IMR-90 (cell line): ENCODE data around the gene NFIA. TPM values are rescaled to one million over a fixed set of nuclear protein-coding genes. Genes with fewer than 3 reads are reported as not detected.

Experiments
- ATAC-seq: fragments of 200-7000 bp; cut with Tn5 transposase; 2 replicates; pipeline ENCODE4 v1.9.1; 2020; ENCODE audit warnings: low read depth, mild to moderate bottlenecking, moderate library complexity
- BruUV-seq: library from RNA; stranded (reverse); fragments of 400-500 nt; replicated peaks from 2 replicates; lab custom pipeline; 2021; lab: Mats Ljungman, UMichigan
- CTCF ChIA-PET: fragments of 300-600 bp; formaldehyde crosslinking; extraction: SDS; loops from one replicate; lab custom pipeline; 2021; ENCODE audit warnings: antibody characterized with exemption; lab: Yijun Ruan, JAX
- POLR2A ChIA-PET: fragments of 300-600 bp; sonication (Branson Sonifier 250); formaldehyde crosslinking; loops from one replicate; lab custom pipeline; 2022; ENCODE audit warnings: antibody characterized with exemption; ENCODE audit not compliant: unreplicated experiment; lab: Charles Lee
- DNase-seq: peaks from one replicate; pipeline ENCODE4 v3.0.0; 2013
- H2AFZ ChIP-seq: replicated peaks from 2 replicates; pipeline ENCODE3; 2013; ENCODE audit warnings: low read length, mild to moderate bottlenecking; ENCODE audit not compliant: poor library complexity
- H2AK5ac ChIP-seq: 2 replicates; pipeline ENCODE4 v1.6.1; 2013; ENCODE audit warnings: low read depth, low read length, inconsistent platforms
- H2AK9ac ChIP-seq: replicated peaks from 2 replicates; pipeline ENCODE3; 2013; ENCODE audit warnings: mild to moderate bottlenecking, low read depth, low read length, moderate library complexity; ENCODE audit not compliant: poor library complexity
- H2BK120ac ChIP-seq: 2 replicates; pipeline ENCODE4 v1.6.1; 2013; ENCODE audit warnings: low read depth, low read length, inconsistent platforms
- H2BK15ac ChIP-seq: 3 replicates; pipeline ENCODE4 v1.6.1; 2013; ENCODE audit warnings: low read depth, low read length, inconsistent platforms
- H2BK20ac ChIP-seq: 2 replicates; pipeline ENCODE4 v1.6.1; 2013; ENCODE audit warnings: low read depth, mild to moderate bottlenecking, inconsistent platforms, low read length, moderate library complexity
- H2BK5ac ChIP-seq: 2 replicates; pipeline ENCODE4 v1.6.1; 2013; ENCODE audit warnings: mild to moderate bottlenecking, low read depth, low read length, inconsistent platforms; ENCODE audit not compliant: poor library complexity, severe bottlenecking
- H3K14ac ChIP-seq: replicated peaks from 2 replicates; pipeline ENCODE4 v1.6.1; 2013; ENCODE audit warnings: low read depth, low read length, inconsistent platforms
- H3K18ac ChIP-seq: 2 replicates; pipeline ENCODE4 v1.6.1; 2013; ENCODE audit warnings: low read depth, low read length, control low read depth
- H3K23ac ChIP-seq: 2 replicates; pipeline ENCODE4 v1.6.1; 2013; ENCODE audit warnings: low read depth, low read length, inconsistent platforms
- H3K27ac ChIP-seq: 2 replicates; pipeline ENCODE4 v1.5.1; 2013; ENCODE audit warnings: mild to moderate bottlenecking, control low read depth, low read length; ENCODE audit not compliant: insufficient read depth
- H3K27me3 ChIP-seq: 2 replicates; pipeline ENCODE4 v1.6.1; 2013; ENCODE audit warnings: low read length; ENCODE audit not compliant: control insufficient read depth, insufficient read depth
- H3K36me3 ChIP-seq: 2 replicates; pipeline ENCODE4 v1.6.1; 2013; ENCODE audit warnings: low read length, mixed read lengths; ENCODE audit not compliant: control insufficient read depth, insufficient read depth
- H3K4ac ChIP-seq: 2 replicates; pipeline ENCODE4 v1.6.1; 2013; ENCODE audit warnings: low read depth, low read length, inconsistent platforms
- H3K4me1 ChIP-seq: 2 replicates; pipeline ENCODE4 v1.6.1; 2013; ENCODE audit warnings: low read length, mixed read lengths; ENCODE audit not compliant: control insufficient read depth, insufficient read depth
- H3K4me2 ChIP-seq: 2 replicates; pipeline ENCODE4 v1.6.1; 2013; ENCODE audit warnings: low read depth, mild to moderate bottlenecking, control low read depth, low read length, moderate library complexity
- H3K4me3 ChIP-seq: 2 replicates; pipeline ENCODE4 v1.5.1; 2013; ENCODE audit warnings: low read depth, mild to moderate bottlenecking, control low read depth, low read length, moderate library complexity; ENCODE audit not compliant: insufficient read depth
- H3K56ac ChIP-seq: 2 replicates; pipeline ENCODE4 v1.6.1; 2013; ENCODE audit warnings: low read length, inconsistent platforms; ENCODE audit not compliant: insufficient read depth; ENCODE audit errors: extremely low read depth
- H3K79me1 ChIP-seq, 2 experiments: 2 replicates each; pipeline ENCODE4 v1.6.1; 2013; ENCODE audit warnings: low read length in 2 of 2, inconsistent platforms in 1 of 2, low read depth in 1 of 2
- H3K9ac ChIP-seq: 2 replicates; pipeline ENCODE4 v1.6.1; 2013; ENCODE audit warnings: low read depth, low read length, control low read depth
- H3K9me1 ChIP-seq: 2 replicates; pipeline ENCODE4 v1.6.1; 2013; ENCODE audit warnings: low read length, inconsistent platforms; ENCODE audit not compliant: insufficient read depth
- H3K9me3 ChIP-seq: 2 replicates; pipeline ENCODE4 v1.6.1; 2013; ENCODE audit warnings: low read length; ENCODE audit not compliant: control insufficient read depth, insufficient read depth
- H4K20me1 ChIP-seq: 2 replicates; pipeline ENCODE4 v1.6.1; 2013; ENCODE audit warnings: low read length, inconsistent platforms; ENCODE audit not compliant: insufficient read depth
- H4K5ac ChIP-seq: 2 replicates; pipeline ENCODE4 v1.6.1; 2013; ENCODE audit warnings: mild to moderate bottlenecking, low read depth, low read length, control low read depth
- H4K8ac ChIP-seq, 2 experiments: 2 replicates each; pipeline ENCODE4 v1.6.1; 2013; ENCODE audit warnings: low read depth in 2 of 2, low read length in 2 of 2, control low read depth in 1 of 2, inconsistent platforms in 1 of 2
- H4K91ac ChIP-seq: 2 replicates; pipeline ENCODE4 v1.6.1; 2013; ENCODE audit warnings: low read depth, low read length, inconsistent platforms; ENCODE audit not compliant: insufficient read depth
- BHLHE40 ChIP-seq: fragments of 150-350 bp; IDR thresholded peaks from 2 replicates; pipeline ENCODE4 v1.6.1; 2016; ENCODE audit warnings: mild to moderate bottlenecking, low read depth, low read length
- CEBPB ChIP-seq: IDR thresholded peaks from 2 replicates; pipeline ENCODE4 v1.6.1; 2012; ENCODE audit warnings: low read depth, low read length, improper control_type of control experiment
- FOS ChIP-seq: fragments of 150-350 bp; IDR thresholded peaks from 2 replicates; pipeline ENCODE4 v1.6.1; 2016; ENCODE audit warnings: low read depth, low read length
- MAFK ChIP-seq: IDR thresholded peaks from 2 replicates; pipeline ENCODE4 v1.6.1; 2012; ENCODE audit warnings: low read depth, low read length, improper control_type of control experiment
- MAZ ChIP-seq: IDR thresholded peaks from 2 replicates; pipeline ENCODE4 v1.6.1; 2012; ENCODE audit warnings: low read depth, mild to moderate bottlenecking, low read length, improper control_type of control experiment, moderate library complexity, borderline replicate concordance
- MXI1 ChIP-seq: IDR thresholded peaks from 2 replicates; pipeline ENCODE4 v1.6.1; 2012; ENCODE audit warnings: low read depth, mild to moderate bottlenecking, low read length, moderate library complexity, borderline replicate concordance
- POLR2A ChIP-seq: IDR thresholded peaks from 2 replicates; pipeline ENCODE4 v1.6.1; 2012; ENCODE audit warnings: mild to moderate bottlenecking, low read depth, low read length
- RAD21 ChIP-seq: IDR thresholded peaks from 2 replicates; pipeline ENCODE4 v1.6.1; 2012; ENCODE audit warnings: low read length, improper control_type of control experiment
- RFX5 ChIP-seq: IDR thresholded peaks from 2 replicates; pipeline ENCODE4 v1.8.0; 2012; ENCODE audit warnings: low read depth, mild to moderate bottlenecking, low read length, moderate library complexity
- SMC3 ChIP-seq: fragments of 150-350 bp; IDR thresholded peaks from 2 replicates; pipeline ENCODE4 v1.6.1; 2016; ENCODE audit warnings: low read depth, mild to moderate bottlenecking, antibody characterized with exemption, low read length, moderate library complexity
- WGBS, 2 experiments: methylation state at CpG; one replicate each; pipeline versions ENCODE4 v1.1.5 to v1.1.7; 2013; ENCODE audit warnings: missing lambda C conversion rate in 2 of 2; ENCODE audit not compliant: insufficient read length in 1 of 2; ENCODE audit errors: extremely low coverage in 2 of 2; 5-methylcytosine and 5-hydroxymethylcytosine counted together
- dilution Hi-C: fragments of 300-500 bp; cut with HindIII; formaldehyde crosslinking; loops from one replicate; pipeline ENCODE4 v1.14.3; 2018; ENCODE audit warnings: low sequenced_read_pairs; ENCODE audit not compliant: unreplicated experiment
- in situ Hi-C: fragments of 300-500 bp; cut with MboI; formaldehyde crosslinking; loops from 3 replicates; pipeline ENCODE4 v1.14.3; 2019; ENCODE audit warnings: low sequenced_read_pairs, inconsistent platforms, mixed read lengths
- intact Hi-C: fragments of 100-400 bp; cut with micrococcal nuclease; formaldehyde crosslinking; loops from 2 replicates; pipeline ENCODE4 v1.10.0; 2022
- polyA plus RNA-seq, 3 experiments: library from polyadenylated mRNA; depleted of rRNA; stranded (reverse); fragments of >200 nt; gene quantifications; 2 replicates each; pipeline ENCODE4 v1.2.3, GENCODE V29; 2012; ENCODE audit warnings: low replicate concordance in 1 of 3
- total RNA-seq: library from RNA; depleted of rRNA; stranded (reverse); fragments of >200 nt; gene quantifications from 2 replicates; pipeline ENCODE4 v1.2.3, GENCODE V29; 2012
- TF ChIP-seq, protein P1 (sequence below): conservative IDR thresholded peaks from 2 replicates; pipeline ENCODE4 v1.5.1; 2012; ENCODE audit warnings: mild to moderate bottlenecking, low read depth, low read length, improper control_type of control experiment
- TF ChIP-seq, protein P2 (sequence below): fragments of 150-350 bp; IDR thresholded peaks from 2 replicates; pipeline ENCODE4 v1.6.1; 2017; ENCODE audit warnings: mild to moderate bottlenecking, antibody characterized with exemption, low read length, low read depth
- TF ChIP-seq, protein P3 (sequence below): fragments of 150-350 bp; IDR thresholded peaks from 2 replicates; pipeline ENCODE4 v1.6.1; 2016; ENCODE audit warnings: low read depth, mild to moderate bottlenecking, low read length, moderate library complexity, borderline replicate concordance

NFIA gene
- total and polyA plus RNA-seq, 2 of the 4 experiments (the other 2 are of a cell fraction): 1.6 to 2.2 TPM

DNA sequence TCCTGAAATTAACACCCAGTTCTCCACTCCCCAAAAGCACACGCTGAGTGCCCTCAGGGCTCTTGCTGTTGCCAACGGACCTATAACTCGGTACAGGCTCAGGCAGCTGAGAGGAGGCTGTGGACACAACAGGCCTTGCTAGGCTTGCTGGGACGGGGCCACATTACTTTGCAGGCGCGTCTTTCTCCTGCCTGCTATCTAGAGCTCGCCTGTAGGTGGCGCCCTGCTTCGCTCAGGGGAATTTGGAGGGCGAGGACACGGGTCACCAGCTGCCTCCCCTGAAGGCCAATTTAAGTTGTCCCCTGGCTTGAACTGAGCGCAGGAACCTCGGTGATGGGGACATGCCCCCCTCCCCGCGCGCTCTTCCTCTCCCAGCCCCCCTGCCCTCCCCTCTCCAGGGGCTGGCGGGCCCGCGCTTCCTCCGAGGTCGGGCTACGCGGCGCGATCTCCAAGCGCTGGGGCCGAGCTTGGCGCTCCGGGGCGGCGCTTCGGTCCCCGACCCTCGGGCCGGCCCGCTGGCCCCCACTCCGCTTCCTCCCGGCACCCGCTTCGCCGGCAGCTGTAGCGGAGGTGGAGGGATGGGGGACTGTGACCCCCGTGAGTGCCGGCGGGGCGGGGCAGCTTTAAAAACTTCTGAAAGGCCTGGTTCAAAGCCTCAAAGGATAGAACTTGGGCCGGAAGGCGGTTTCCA, 32.4 kb upstream of the NFIA start:
- H3K4me1 ChIP-seq: no peaks in the 10 kb centered on the region
- peak overlapping the region; percentile 62 for H3K4me2 ChIP-seq
- peak; percentile 81 for TF ChIP-seq RAD21
- peak; percentile 71 for TF ChIP-seq SMC3
- TF ChIP-seq POLR2A: no peak
- peak; percentile 58 for TF ChIP-seq MAZ
- TF ChIP-seq, protein P1, sequence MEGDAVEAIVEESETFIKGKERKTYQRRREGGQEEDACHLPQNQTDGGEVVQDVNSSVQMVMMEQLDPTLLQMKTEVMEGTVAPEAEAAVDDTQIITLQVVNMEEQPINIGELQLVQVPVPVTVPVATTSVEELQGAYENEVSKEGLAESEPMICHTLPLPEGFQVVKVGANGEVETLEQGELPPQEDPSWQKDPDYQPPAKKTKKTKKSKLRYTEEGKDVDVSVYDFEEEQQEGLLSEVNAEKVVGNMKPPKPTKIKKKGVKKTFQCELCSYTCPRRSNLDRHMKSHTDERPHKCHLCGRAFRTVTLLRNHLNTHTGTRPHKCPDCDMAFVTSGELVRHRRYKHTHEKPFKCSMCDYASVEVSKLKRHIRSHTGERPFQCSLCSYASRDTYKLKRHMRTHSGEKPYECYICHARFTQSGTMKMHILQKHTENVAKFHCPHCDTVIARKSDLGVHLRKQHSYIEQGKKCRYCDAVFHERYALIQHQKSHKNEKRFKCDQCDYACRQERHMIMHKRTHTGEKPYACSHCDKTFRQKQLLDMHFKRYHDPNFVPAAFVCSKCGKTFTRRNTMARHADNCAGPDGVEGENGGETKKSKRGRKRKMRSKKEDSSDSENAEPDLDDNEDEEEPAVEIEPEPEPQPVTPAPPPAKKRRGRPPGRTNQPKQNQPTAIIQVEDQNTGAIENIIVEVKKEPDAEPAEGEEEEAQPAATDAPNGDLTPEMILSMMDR: peak; percentile 92
- TF ChIP-seq MXI1: no peak
- TF ChIP-seq RFX5: no peak
- TF ChIP-seq, protein P2, sequence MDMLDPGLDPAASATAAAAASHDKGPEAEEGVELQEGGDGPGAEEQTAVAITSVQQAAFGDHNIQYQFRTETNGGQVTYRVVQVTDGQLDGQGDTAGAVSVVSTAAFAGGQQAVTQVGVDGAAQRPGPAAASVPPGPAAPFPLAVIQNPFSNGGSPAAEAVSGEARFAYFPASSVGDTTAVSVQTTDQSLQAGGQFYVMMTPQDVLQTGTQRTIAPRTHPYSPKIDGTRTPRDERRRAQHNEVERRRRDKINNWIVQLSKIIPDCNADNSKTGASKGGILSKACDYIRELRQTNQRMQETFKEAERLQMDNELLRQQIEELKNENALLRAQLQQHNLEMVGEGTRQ: no peak
- TF ChIP-seq, protein P3, sequence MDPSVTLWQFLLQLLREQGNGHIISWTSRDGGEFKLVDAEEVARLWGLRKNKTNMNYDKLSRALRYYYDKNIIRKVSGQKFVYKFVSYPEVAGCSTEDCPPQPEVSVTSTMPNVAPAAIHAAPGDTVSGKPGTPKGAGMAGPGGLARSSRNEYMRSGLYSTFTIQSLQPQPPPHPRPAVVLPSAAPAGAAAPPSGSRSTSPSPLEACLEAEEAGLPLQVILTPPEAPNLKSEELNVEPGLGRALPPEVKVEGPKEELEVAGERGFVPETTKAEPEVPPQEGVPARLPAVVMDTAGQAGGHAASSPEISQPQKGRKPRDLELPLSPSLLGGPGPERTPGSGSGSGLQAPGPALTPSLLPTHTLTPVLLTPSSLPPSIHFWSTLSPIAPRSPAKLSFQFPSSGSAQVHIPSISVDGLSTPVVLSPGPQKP: no peak
- TF ChIP-seq CEBPB: no peak
- TF ChIP-seq FOS: no peak
- no peak for TF ChIP-seq MAFK
- no peak for TF ChIP-seq BHLHE40
- H2AK5ac ChIP-seq: no peak overlapping the region
- H3K9ac ChIP-seq: no peak overlapping the region; the same call in 1 of the 2 replicates
- no peak overlapping the region for H2BK20ac ChIP-seq
- H3K4me3 ChIP-seq: peak overlapping the region; percentile 61
- H2BK15ac ChIP-seq: no peak overlapping the region
- intact Hi-C loops (loop anchor here (1.0 to 2.0 kb wide), 5 partner anchors 27 to 803 kb away; no protein-coding TSS in a partner anchor), dilution Hi-C loops (no loop called here), in situ Hi-C loops (loop anchor here (10.0 to 25.0 kb wide), 3 partner anchors 285 to 1063 kb away; no protein-coding TSS in a partner anchor)
- peaks cover 42% of the 10 kb centered on the region for H3K27me3 ChIP-seq
- CTCF ChIA-PET: interaction anchor here (0.6 to 1.7 kb wide), 31 partner anchors 10 to 1078 kb away, joined by 3 to 12 read pairs (median 3); no protein-coding TSS in a partner anchor
- no peak overlapping the region for H2BK5ac ChIP-seq
- no peaks in the 10 kb centered on the region for H3K9me3 ChIP-seq
- peak overlapping the region; percentile 94 for H2AFZ ChIP-seq
- POLR2A ChIA-PET: no interaction called here
- H2AK9ac ChIP-seq: peak overlapping the region; percentile 89
- H3K27ac ChIP-seq: no peak overlapping the region
- H4K8ac ChIP-seq: no peak overlapping the region
- H3K18ac ChIP-seq: no peak overlapping the region; the same call in 1 of the 2 replicates
- DNase-seq (peak; percentile 68), ATAC-seq (peak; percentile 95)
- no peaks in the 10 kb centered on the region; the same call in 1 of the 2 replicates for H4K20me1 ChIP-seq
- WGBS, 2 experiments: 0% methylated on average over 6 of the region's 48 CpGs; no CpG with 5 or more reads in 1 of the 2 experiments
- H3K79me1 ChIP-seq: no peaks in the 10 kb centered on the region
- H4K5ac ChIP-seq: no peak overlapping the region
- no TSS peak for BruUV-seq
- H3K14ac ChIP-seq: no peak overlapping the region
- H3K56ac ChIP-seq: no peak overlapping the region
- no peak overlapping the region for H2BK120ac ChIP-seq
- H3K36me3 ChIP-seq: no peaks in the 10 kb centered on the region
- no peaks in the 10 kb centered on the region for H3K9me1 ChIP-seq
- H3K4ac ChIP-seq: no peak overlapping the region
- H4K91ac ChIP-seq: no peak overlapping the region
- H3K23ac ChIP-seq: no peak overlapping the region
